K562 (cell line): ENCODE measurements around the gene ARMH4. TPM values are rescaled to one million over a fixed set of nuclear protein-coding genes. Genes with fewer than 3 reads are reported as not detected.

Experiments
- ARID3A ChIP-seq: IDR thresholded peaks from 2 replicates; pipeline ENCODE4 v1.6.1; 2012; ENCODE audit warnings: low read depth, low read length, improper control_type of control experiment, borderline replicate concordance
- CBFA2T2 ChIP-seq: fragments of 450-650 bp; conservative IDR thresholded peaks from 2 replicates; pipeline ENCODE4 v1.6.1; 2017; ENCODE audit warnings: mild to moderate bottlenecking
- CHD4 ChIP-seq: fragments of 200-600 bp; sonication (generic); IDR thresholded peaks from 3 replicates; pipeline ENCODE4 v1.6.1; 2012; ENCODE audit warnings: low read depth, mild to moderate bottlenecking, mixed read lengths, low read length, inconsistent platforms; ENCODE audit not compliant: insufficient read depth, insufficient replicate concordance, poor library complexity, severe bottlenecking
- COPS2 ChIP-seq: fragments of 450-650 bp; conservative IDR thresholded peaks from 2 replicates; pipeline ENCODE4 v1.6.1; 2016; ENCODE audit warnings: mild to moderate bottlenecking, moderate library complexity
- CREB3L1 ChIP-seq: fragments of 450-650 bp; IDR thresholded peaks from 2 replicates; pipeline ENCODE4 v1.6.1; 2014; ENCODE audit warnings: low read depth, mild to moderate bottlenecking, moderate library complexity, borderline replicate concordance
- DPF2 ChIP-seq: fragments of 450-650 bp; IDR thresholded peaks from 2 replicates; pipeline ENCODE4 v1.6.1; 2016
- GABPA ChIP-seq: fragments of 200-800 bp; sonication (Bioruptor generic); conservative IDR thresholded peaks from 2 replicates; pipeline ENCODE4 v1.6.1; 2016; ENCODE audit warnings: low read depth, missing genetic modification characterization, missing compliant biosample characterization
- HDAC2 ChIP-seq: fragments of 450-650 bp; IDR thresholded peaks from 2 replicates; pipeline ENCODE4 v1.6.1; 2016; ENCODE audit warnings: mild to moderate bottlenecking
- HIVEP1 ChIP-seq: fragments of 250-450 bp; sonication (Bioruptor Pico); IDR thresholded peaks from 2 replicates; pipeline ENCODE4 v1.4.0; 2020; ENCODE audit warnings: mild to moderate bottlenecking
- IFI16 ChIP-seq: fragments of 250-450 bp; sonication (Bioruptor Pico); IDR thresholded peaks from 2 replicates; pipeline ENCODE4 v2.1.2; 2022; ENCODE audit warnings: mild to moderate bottlenecking, inconsistent platforms
- MLLT1 ChIP-seq, 2 experiments: fragments of 450-650 bp; IDR thresholded peaks; 2 replicates each; pipeline ENCODE4 v1.6.1; 2016
- PBX2 ChIP-seq, 2 experiments: IDR thresholded peaks in 1 of 2; conservative IDR thresholded peaks in 1 of 2; 2 replicates each; pipeline ENCODE4 v1.6.1; 2016; ENCODE audit warnings: low read depth in 2 of 2, mild to moderate bottlenecking in 1 of 2, missing compliant biosample characterization in 1 of 2, missing genetic modification characterization in 1 of 2, moderate library complexity in 1 of 2
- POLR2B ChIP-seq: fragments of 450-650 bp; IDR thresholded peaks from 2 replicates; pipeline ENCODE4 v1.6.1; 2018; ENCODE audit warnings: low read depth; ENCODE audit not compliant: partially characterized antibody
- TRIM24 ChIP-seq, 2 experiments: fragments of 450-650 bp; IDR thresholded peaks; 2 replicates each; pipeline ENCODE4 v1.6.1; 2016
- YY1 ChIP-seq, 3 experiments: IDR thresholded peaks; 2 replicates each; pipeline ENCODE4 v1.6.1; 2011; ENCODE audit warnings: low read length in 2 of 3, mild to moderate bottlenecking in 2 of 3, moderate library complexity in 2 of 3, borderline replicate concordance in 1 of 3, control low read depth in 1 of 3, low read depth in 1 of 3; ENCODE audit not compliant: insufficient read depth in 3 of 3, insufficient replicate concordance in 2 of 3, control insufficient read depth in 1 of 3, insufficient read length in 1 of 3; ENCODE audit errors: extremely low read depth in 1 of 3
- ZBTB17 ChIP-seq: fragments of 450-650 bp; formaldehyde crosslinking; IDR thresholded peaks from 2 replicates; pipeline ENCODE4 v1.4.0; 2020; ENCODE audit warnings: mild to moderate bottlenecking
- ZNF121 ChIP-seq: sonication (generic); formaldehyde crosslinking; conservative IDR thresholded peaks from 2 replicates; pipeline ENCODE4 v1.8.0; 2022; ENCODE audit warnings: missing genetic modification reagents
- polyA plus RNA-seq, 8 experiments: library from polyadenylated mRNA; depleted of rRNA in 4 of 8; stranded (reverse) in 5 of 8; unstranded in 3 of 8; fragments of >200 nt; fragmentation: Nextera tagmentation in 2 of 8; fragmentation: Illumina TruSeq in 1 of 8; extraction: Ambion mirVana in 2 of 8; extraction: Trizol in 1 of 8; gene quantifications; 2 replicates each; pipeline versions ENCODE4 v1.2.1 to v1.2.3, GENCODE V29; 2011 to 2014; ENCODE audit warnings: inconsistent platforms in 1 of 8, missing spikeins in 1 of 8
- total RNA-seq, 7 experiments: library from RNA; depleted of rRNA in 6 of 7; stranded (reverse); fragments of >200 nt in 6 of 7; fragmentation: Illumina TruSeq in 2 of 7; extraction: Trizol in 2 of 7; gene quantifications; 2 replicates each; pipeline versions ENCODE4 v1.2.1 to v1.2.3, GENCODE V29; 2011 to 2021; ENCODE audit warnings: low replicate concordance in 1 of 7
- TF ChIP-seq, protein P1 (sequence below): fragments of 250-450 bp; sonication (Bioruptor Pico); IDR thresholded peaks from 2 replicates; pipeline ENCODE4 v1.8.0; 2021; ENCODE audit warnings: moderate library complexity, mild to moderate bottlenecking, inconsistent platforms

Gene ARMH4
- total and polyA plus RNA-seq, 9 of the 15 experiments (the other 6 are each of a cell fraction or from before 2014, with no cell fraction given) = 0.06 to 0.98 (median 0.07) TPM; not detected in 2

- TF ChIP-seq GABPA (tag) (no peak), CHD4 (no peak), YY1 (IDR thresholded peaks at IDR 0.05; ENCODE audit: borderline replicate concordance in 1 of 3, control insufficient read depth in 1 of 3, extremely low read depth in 1 of 3, insufficient read depth in 3 of 3, insufficient read length in 1 of 3, insufficient replicate concordance in 2 of 3, low read depth in 1 of 3, low read length in 2 of 3) (no peak), CBFA2T2 (peak; percentile 59), PBX2 (CRISPR knock-in tag; IDR thresholded peaks at IDR 0.05; ENCODE audit: low read depth) (no peak), PBX2 (tag; conservative IDR thresholded peaks at IDR 0.05; ENCODE audit: low read depth) (no peak), HDAC2 (0 out of 2 replicates have a peak, but pooled peaks have one; percentile 27), HIVEP1 (no peak), ZBTB17 (CRISPR knock-in tag) (no peak), COPS2 (no peak), CREB3L1 (no peak), IFI16 (CRISPR knock-in tag) (no peak), TRIM24 (IDR thresholded peaks at IDR 0.05) (0 out of 4 replicates have a peak, but pooled peaks of 1 of the 2 experiments have one; percentile 20), MLLT1 (IDR thresholded peaks at IDR 0.05) (no peak), POLR2B (no peak), DPF2 (peak; percentile 31; the same call in 1 of the 2 replicates), ARID3A (peak; percentile 46; the same call in 1 of the 2 replicates), ZNF121 (no peak)
- TF ChIP-seq, protein P1, sequence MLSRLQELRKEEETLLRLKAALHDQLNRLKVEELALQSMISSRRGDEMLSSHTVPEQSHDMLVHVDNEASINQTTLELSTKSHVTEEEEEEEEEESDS (CRISPR knock-in tag) = no peak
These were observed 40.0 kb upstream of the ARMH4 start (continued) for GRCh38 chr14:58191763-58192601.
